Daoy (cell line): ENCODE data around the gene MCC. TPM values are rescaled to one million over a fixed set of nuclear protein-coding genes. Genes with fewer than 3 reads are reported as not detected.

Experiments
- DNase-seq: peaks from one replicate; pipeline ENCODE4 v3.0.0-alpha.2; 2015; ENCODE audit warnings: low read depth
- total RNA-seq: library from RNA; depleted of rRNA; stranded (reverse); fragments of >200 nt; shearing (Covaris generic); gene quantifications from 2 replicates; pipeline ENCODE4 v1.2.3, GENCODE V29; 2014; rRNA removed

The MCC gene
- total RNA-seq, result 11.8 and 13.0 TPM in 2 replicates

- peak; percentile 96 for DNase-seq
Measured at GRCh38 chr5:113487781-113488644, at the start of gene MCC. Gene MCC, minus strand, starts transcription at chr5:113488453.

DNA sequence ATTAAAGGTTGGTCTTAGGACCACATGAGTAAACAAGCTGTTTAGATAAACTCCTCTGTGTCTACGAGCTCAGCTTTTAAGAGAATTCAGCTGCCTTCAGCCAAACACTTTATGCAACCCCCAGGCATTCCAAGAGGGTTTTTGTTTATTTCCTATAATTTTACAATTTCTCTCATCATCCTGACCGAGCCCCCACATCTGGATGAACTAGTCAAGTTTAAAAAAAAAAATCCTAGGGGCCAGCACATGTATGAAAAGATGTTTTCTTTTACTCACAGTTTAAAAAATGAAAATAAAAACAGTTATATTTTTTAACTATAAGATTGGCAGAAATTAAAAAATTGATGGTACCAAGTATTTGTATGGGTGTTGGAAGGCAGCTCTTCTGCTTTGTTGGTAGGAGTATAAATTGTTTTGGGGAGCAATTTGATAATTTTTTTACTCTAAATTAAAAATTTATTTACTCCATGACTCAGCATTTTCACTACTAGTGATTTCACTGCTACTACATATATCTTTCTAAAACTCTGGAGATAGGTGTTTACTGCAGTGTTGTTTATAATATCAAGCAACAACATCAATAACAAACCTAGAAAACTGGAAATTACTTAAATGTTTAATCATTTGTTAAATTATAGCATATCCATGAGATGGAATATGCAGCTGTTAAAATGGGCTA is 43.4 kb upstream of the MCC start:
- DNase-seq, result no peak

GRCh38 chr5:113527746-113528145 is 39.5 kb upstream of the MCC start:
- DNase-seq, result no peak

GRCh38 chr5:113526421-113526820 is 38.2 kb upstream of the MCC start:
- DNase-seq, result no peak

DNA sequence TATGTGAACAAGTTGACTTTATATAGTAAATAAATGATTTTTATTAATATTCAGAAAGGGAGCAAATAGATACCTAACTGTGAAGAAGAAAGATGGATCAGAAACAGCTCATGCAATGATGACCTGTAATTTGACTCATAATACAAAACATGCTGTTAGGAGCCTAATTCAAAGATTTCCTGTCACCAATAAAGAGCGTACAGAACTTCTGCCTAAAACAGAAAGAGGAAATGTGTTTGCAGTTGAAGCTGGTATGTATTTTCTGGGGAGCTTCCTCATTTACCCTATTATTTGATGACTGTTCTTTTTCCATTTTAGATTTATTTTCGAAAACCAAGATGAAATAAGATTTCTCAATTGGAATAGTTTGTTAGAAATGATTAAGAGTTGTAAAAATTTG is 36.7 kb upstream of the MCC start:
- DNase-seq, result no peak

DNA sequence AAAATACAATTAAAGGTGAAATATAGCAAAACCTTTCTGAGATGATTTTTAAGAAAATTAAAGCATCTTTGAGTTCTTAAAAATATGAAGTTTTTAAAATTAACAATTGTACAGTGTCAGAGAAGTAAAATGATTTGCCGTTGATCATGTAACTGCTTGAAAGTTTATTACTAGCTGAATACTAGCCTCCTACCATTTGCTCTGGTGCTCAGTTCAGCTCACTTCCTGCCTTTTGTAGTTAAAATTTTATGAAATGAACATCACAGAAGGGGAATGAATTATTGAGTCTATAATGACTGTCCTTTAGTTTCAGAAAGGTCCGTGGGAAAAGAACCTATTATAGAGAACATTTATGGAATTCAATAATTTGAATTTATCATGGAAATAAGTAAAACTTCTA is 34.9 kb upstream of the MCC start:
- no peak for DNase-seq

GRCh38 chr5:113520899-113521298 is 32.6 kb upstream of the MCC start:
- DNase-seq, result no peak

GRCh38 chr5:113520429-113520828 is 32.2 kb upstream of the MCC start:
- DNase-seq, result no peak

GRCh38 chr5:113519412-113519811 is 31.2 kb upstream of the MCC start:
- DNase-seq, result no peak

GRCh38 chr5:113518884-113519283 is 30.6 kb upstream of the MCC start:
- no peak for DNase-seq

DNA sequence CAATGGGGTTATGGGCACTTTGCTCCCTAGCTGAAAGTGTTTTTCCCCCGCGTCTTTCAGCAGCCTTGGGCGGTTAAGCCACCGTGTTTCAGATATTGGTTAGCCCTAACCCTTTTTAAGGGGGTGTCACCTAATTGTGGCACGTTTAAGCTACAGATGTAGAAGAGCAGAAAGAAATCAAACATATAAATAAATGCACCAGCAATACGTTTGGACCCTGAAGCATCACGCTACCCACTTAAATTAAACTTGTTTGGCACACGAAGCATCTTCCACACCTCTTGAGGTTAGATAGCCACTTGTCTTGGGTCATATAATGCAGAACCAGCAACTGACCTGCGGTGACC is 26.0 kb upstream of the MCC start:
- DNase-seq, result no peak

DNA sequence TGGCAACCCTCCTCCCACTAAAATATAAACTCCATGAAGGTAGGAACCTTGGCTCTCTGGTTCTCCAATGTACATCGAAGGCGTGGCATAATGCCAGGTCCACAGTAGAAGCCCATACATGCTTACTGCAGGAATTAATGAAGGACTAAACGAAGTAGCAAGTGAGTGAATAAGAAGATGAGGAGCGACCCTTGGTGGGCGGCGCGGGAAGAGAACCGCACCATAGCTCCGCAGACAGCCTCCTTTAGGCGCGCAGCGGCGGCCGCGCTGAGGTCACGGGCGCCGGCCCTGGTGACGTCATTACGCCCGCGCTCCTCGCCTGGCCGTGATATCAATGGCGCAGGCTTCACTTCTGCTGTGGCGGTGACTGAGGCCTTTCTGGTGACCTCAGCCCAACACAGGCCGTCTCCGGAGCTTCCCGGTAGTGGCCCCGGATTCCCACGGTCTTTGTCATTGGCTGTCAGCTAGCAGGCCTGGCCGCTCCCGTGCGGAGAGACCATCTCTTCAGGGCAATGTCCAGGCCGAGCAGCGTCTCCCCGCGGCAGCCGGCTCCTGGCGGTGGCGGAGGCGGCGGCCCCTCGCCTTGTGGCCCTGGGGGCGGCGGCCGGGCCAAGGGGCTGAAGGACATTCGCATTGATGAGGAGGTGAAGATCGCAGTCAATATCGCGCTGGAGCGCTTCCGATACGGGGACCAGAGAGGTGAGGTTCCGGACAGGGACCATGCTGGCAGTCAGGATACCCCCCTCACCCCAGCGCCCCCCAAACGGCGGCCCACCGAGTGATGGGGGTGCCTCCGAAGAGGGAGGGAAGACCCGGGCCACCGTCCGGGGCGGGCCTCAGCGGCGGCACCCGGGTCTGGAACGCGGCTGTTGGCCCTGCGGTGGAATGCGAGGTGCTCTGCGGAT is 25.4 kb upstream of the MCC start, which contains the start of gene YTHDC2:
TSS of gene YTHDC2 (plus strand) at position 311 of the 905 bp plus-strand sequence. CDS start at position 513, 202 bp downstream.
- peak; percentile 95 for DNase-seq

- DNase-seq, result no peak
Measured at GRCh38 chr5:113512341-113512740, 24.1 kb upstream of the MCC start.

DNA sequence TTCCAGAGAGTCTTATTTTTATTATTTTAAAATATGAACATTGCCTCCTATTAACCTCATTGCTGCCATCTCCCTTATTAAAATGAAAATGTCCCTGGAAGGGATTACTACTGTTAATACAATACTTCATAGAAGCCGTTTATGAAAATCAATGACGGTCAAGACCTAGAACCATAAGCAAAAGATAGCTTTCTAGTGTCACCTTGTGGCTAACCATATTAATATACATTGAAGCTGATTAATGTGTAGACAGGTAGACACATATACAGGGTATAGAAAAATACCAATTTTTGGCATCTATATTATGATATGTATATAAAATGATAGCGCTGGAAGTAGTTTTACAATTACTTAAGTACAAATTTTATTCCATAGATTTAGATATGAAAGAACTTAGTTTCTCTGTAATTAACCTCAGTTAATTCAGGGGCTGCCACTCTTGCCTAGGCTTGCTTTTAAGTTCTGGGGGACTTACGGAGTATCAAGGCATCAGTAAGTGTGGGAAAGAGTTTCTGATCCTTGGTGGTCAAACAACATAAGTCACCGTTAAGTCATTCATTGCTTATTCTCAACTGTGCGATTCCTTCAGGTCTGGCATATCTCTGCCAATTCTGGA is 22.7 kb upstream of the MCC start:
- DNase-seq, result peak; percentile 18

DNA sequence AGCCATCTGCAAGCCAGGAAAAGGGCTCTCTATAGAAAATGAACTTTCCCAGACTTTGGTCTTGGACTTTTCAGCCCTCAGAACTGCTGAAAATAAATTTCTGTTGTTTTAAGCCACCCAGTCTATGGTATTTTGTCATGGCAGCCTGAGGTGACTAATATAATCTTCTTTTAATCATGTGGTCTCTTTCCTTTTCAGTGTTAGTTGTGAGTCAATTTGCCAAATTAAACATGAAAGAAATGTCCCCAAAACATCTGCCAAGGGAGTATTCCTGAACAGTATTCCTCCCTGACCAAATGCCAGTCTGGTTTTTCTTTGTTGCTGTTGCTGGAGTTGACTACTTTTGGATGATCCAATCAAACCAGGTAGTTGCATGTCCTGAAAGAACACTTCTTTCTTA is 20.5 kb upstream of the MCC start:
- DNase-seq, result peak; percentile 13

GRCh38 chr5:113507601-113508000 is 19.3 kb upstream of the MCC start:
- DNase-seq, result no peak

- peak; percentile 14 for DNase-seq
Measured at GRCh38 chr5:113505181-113505580, 16.9 kb upstream of the MCC start.

- no peak for DNase-seq
Measured at GRCh38 chr5:113503146-113503545, 14.9 kb upstream of the MCC start.

DNA sequence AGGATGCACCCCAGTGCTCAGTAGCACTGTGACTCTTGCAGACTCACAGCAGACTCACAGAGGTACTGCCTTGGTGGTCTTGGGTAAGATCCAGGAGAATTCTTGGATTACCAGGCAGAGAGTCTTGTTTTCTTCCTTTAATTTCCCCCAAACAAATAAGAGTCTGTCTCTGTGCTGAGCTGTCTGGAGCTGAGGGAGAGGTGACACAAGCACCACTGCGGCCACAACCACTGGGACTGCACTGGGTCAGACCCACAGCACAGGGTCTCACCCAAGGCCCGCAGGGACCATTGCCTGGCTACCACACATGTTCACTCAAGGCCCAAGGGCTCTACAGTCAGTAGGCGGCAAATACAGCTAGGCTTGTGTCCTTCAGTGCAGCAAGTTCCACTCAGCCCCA is 13.8 kb upstream of the MCC start:
- DNase-seq, result no peak

DNA sequence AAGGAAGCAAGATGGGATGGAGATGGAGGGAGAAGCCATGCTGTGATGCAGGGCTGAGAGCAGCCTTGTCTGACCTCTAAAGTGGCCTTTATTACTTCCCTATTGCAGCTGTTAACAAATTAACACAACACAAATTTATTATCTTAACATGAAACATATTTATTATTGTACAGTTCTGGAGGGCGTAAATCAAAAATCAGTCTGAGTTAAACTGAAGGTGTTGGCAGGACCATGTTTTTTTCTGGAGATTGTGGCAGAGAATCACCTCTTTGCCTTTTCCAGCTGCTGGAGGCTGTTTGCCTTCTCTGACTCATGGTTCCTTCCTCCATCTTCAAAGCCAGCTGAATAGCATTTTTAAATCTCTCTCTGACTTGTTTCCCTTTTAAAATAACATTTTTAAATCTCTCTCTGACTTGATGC is 7.2 kb upstream of the MCC start:
- peak; percentile 50 for DNase-seq

DNA sequence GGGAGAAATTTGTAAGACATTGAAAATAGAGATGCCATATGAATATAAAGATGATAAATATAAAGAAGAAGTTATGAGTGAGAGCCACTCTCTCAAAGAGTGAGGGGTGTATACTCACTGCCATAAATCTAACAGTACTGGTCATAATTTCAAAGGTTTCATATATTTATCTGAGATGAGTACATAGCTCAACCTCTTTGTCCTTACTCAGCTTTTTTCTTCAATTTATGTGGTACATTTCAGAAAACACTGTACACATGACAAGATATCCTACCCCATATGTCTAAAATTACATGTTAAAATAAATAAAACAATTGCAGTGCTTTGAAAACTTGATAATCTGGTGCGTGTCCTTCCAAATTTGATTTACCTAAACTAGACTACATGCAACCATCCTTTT is 5.2 kb upstream of the MCC start:
- DNase-seq, result no peak

DNA sequence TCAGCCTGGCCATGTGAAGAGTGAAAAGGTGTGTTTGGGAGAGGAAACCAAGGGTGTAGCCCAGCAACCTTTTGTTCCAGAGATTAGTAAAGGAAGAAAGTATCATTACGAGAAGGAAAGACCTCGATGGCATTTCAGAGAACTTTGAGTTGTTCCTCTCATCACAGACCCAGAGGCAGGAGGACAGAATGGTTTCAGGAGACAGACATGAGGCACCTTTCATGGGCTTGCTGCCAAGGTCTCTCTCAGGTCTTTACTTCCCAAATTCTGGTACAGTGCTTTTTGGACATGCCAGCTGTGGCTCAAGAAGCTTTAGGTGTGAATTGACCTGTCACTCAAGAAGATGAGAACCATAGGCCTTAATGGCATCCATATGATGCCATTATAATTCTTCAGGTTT is 2.8 kb upstream of the MCC start:
- no peak for DNase-seq
